ENCODE data around the gene SPPL2C. TPM values are rescaled to one million over a fixed set of nuclear protein-coding genes. Genes with fewer than 3 reads are reported as not detected.

The SPPL2C gene
- total RNA-seq, 4 donors from 2014 or later: not detected

DNA sequence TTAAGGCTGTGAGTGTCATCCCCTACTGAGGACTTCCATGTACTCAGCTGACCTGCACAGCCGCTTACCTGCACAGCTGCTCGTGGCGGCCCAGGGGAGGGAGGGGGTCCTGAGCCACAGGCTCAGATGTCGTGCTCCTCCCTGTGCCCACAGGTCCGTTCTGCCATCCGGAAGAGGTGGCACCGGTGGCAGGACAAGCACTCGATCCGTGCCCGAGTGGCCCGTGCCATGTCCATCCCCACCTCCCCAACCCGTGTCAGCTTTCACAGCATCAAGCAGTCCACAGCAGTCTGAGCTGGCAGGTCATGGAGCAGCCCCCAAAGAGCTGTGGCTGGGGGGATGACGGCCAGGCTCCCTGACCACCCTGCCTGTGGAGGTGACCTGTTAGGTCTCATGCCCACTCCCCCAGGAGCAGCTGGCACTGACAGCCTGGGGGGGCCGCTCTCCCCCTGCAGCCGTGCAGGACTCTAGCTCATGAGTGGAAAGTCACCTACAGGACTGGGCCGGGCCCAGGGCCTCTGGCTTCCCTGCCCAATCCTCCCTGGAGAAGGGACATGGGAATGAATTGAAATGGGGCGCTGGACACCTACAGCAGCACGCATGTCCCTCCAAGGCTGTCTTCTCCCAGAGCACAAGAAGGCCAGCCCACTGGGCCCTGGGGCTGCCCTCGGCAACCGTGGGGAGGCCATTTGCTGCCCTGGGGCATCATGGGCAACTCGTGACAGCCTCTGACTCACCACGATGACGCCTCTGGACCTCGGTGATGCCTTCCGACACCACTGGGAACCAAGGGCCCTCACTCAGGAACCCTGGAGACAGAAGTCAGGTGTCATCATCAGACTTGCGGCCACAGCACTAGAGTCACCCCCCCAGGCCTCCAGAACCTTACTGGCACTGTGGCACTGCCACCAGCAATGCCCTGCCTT is 9.9 kb upstream of the SPPL2C start:
- TF ChIP-seq POLR2A (IDR thresholded peaks at IDR 0.05): no peak
- TF ChIP-seq, protein P1, sequence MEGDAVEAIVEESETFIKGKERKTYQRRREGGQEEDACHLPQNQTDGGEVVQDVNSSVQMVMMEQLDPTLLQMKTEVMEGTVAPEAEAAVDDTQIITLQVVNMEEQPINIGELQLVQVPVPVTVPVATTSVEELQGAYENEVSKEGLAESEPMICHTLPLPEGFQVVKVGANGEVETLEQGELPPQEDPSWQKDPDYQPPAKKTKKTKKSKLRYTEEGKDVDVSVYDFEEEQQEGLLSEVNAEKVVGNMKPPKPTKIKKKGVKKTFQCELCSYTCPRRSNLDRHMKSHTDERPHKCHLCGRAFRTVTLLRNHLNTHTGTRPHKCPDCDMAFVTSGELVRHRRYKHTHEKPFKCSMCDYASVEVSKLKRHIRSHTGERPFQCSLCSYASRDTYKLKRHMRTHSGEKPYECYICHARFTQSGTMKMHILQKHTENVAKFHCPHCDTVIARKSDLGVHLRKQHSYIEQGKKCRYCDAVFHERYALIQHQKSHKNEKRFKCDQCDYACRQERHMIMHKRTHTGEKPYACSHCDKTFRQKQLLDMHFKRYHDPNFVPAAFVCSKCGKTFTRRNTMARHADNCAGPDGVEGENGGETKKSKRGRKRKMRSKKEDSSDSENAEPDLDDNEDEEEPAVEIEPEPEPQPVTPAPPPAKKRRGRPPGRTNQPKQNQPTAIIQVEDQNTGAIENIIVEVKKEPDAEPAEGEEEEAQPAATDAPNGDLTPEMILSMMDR (IDR thresholded peaks at IDR 0.05): no peak
- intact Hi-C loops (cut with DNase I; ENCODE audit: low total_unique reads): no loop called here
- H3K4me3 ChIP-seq (ENCODE audit: low read depth, poor library complexity, severe bottlenecking): no peak overlapping the region
- 85 to 89% methylated on average over 18 to 26 of the region's 26 CpGs for WGBS, 2 donors
- DNase-seq (ENCODE audit: low spot score in 2 of 2): no peak

DNA sequence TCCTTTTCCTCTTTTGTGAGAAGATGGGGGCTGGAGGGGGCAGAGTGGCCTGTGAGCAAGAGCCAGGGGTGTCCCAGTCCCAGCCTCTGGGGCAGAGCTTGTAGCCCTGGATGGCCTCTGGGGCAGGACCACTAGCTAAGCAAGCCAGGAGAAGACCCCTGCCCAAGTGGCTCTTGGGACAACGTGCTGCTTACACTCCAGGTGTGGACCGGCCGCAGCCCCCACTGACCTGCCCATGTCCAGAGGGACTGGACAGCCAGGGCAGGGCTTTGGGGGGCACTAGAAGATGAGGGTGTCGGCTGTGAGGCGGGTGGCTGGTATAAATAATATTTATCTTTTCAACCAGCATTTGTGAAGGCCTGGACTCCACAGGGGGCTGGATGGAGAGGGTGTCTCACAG is 9.2 kb upstream of the SPPL2C start:
- TF ChIP-seq POLR2A (IDR thresholded peaks at IDR 0.05): no peak
- TF ChIP-seq, protein P1 (IDR thresholded peaks at IDR 0.05): no peak
- DNase-seq (ENCODE audit: low spot score in 2 of 2): no peak
- intact Hi-C loops (cut with DNase I; ENCODE audit: low total_unique reads): no loop called here
- no peak overlapping the region for H3K4me3 ChIP-seq (ENCODE audit: low read depth, poor library complexity, severe bottlenecking)
- WGBS, 2 donors: 79 to 91% methylated on average over 5 of the region's 5 CpGs

DNA sequence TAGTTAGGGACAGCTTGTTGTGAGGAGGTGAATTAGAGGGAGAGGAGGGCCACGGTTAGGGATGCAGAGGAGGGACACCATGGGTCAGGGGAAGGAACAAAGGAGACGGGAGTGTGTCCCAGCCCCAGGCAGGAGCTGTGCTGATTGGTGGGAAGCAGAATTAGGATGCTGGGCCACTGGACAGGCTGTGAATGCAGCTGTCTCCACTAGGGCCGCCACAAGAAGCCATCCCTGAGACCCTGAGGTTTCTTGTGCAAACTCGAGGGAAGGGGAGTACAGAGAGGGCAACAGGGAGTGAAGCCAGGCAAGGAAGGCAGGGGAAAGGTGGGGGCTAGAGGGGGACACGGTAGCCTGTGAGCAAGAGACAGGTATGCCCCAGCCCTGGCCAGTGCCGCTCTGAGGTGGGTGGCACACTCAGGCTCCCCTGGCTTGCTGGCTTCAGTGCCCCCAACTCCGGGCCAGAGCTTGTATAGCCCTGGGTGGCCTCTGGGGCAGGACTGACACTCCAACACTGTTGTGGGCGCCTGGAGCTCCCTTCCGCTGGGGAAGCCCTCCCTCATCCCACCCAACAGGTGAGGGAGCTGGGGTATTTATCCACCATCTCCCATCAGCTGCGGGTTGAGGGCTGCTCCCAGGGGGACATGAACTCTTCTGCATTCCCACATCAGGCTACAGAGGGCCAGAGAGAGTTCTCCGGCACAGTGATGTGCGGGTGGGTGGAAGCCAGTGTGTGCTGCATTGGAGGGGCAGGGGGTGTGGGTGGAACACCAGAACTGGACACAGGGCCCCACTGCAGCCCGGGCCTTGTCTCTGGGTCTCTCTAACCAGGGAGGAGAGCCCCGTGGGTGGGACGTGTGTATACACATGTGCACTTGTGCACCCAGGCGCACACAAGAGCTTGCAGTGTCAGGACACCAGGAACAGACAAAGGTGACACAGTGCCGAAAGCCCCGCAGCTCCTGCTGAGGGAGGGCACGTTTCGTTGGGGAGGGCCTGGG is 8.3 kb upstream of the SPPL2C start:
- DNase-seq (ENCODE audit: low spot score in 2 of 2): no peak
- intact Hi-C loops (cut with DNase I; ENCODE audit: low total_unique reads): no loop called here
- no peak for TF ChIP-seq POLR2A (IDR thresholded peaks at IDR 0.05)
- TF ChIP-seq, protein P1 (IDR thresholded peaks at IDR 0.05): no peak
- 73 to 76% methylated on average over 20 of the region's 20 CpGs for WGBS, 2 donors
- no peak overlapping the region for H3K4me3 ChIP-seq (ENCODE audit: low read depth, poor library complexity, severe bottlenecking)

DNA sequence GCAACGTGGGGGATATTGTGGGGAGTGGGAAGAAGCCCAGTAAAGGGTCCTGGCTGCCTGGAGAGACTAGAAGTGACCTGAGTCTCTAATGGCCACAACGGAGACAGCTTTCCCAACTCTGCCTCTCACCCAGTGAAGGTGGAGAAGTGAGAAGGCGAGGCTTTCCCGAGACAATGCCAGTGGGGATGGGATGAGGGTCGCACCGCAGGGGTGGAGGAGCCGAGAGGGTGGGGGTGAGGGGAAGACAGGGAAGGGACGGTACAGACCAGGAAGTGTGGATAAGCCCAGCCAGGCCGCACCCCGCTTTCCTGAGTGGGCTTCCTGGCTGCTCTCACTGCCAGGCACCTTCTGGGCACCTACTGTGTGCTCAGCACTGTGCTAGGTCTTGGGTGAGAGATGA is 7.5 kb upstream of the SPPL2C start:
- intact Hi-C loops (cut with DNase I; ENCODE audit: low total_unique reads): no loop called here
- no peak overlapping the region for H3K4me3 ChIP-seq (ENCODE audit: low read depth, poor library complexity, severe bottlenecking)
- DNase-seq (ENCODE audit: low spot score in 2 of 2): no peak
- 53 to 62% methylated on average over 10 of the region's 10 CpGs for WGBS, 2 donors
- TF ChIP-seq, protein P1 (IDR thresholded peaks at IDR 0.05): no peak
- TF ChIP-seq POLR2A (IDR thresholded peaks at IDR 0.05): no peak

DNA sequence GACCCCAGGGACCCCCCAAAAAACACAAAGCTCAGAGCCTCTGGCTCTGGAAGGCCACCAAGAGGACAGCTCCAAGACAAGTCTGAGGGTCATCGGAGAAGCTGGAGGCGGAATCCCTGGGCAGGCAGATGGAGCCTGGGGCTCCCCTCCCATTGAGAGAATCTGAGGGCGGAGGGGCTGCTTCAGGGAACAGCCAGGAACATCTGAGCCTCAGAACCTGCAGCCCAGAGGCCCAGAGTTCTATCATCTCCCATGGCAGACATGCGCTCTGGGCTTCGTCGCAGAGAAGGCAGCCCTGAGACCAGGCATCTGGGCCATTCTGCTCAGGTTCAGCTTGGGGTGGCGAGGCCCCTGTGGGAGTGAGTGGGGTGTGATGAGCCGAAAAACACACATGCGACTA is 7.1 kb upstream of the SPPL2C start:
- H3K4me3 ChIP-seq (ENCODE audit: low read depth, poor library complexity, severe bottlenecking): no peak overlapping the region
- TF ChIP-seq, protein P1 (IDR thresholded peaks at IDR 0.05): no peak
- TF ChIP-seq POLR2A (IDR thresholded peaks at IDR 0.05): no peak
- intact Hi-C loops (cut with DNase I; ENCODE audit: low total_unique reads): no loop called here
- no peak for DNase-seq (ENCODE audit: low spot score in 2 of 2)
- WGBS, 2 donors: 90 to 94% methylated on average over 8 to 9 of the region's 9 CpGs
